GM19043 (cell line): Measurements from ENCODE around the gene DENND1A.
"Not testable (repeated sequence)": the region's sequence is repeated elsewhere in the genome, so short reads cannot be mapped to it uniquely, and the experiment has no call there.

Experiments
- ATAC-seq: cut with Tn5 transposase; IDR thresholded peaks from one replicate; pipeline ENCODE4 v1.9.1; 2021; ENCODE audit warnings: low read depth; ENCODE audit not compliant: unreplicated experiment

The DENND1A gene

GRCh38 chr9:123407217-123407851, 522.6 kb downstream of the DENND1A start:
- ATAC-seq: no peak

- no peak for ATAC-seq
These were observed 523.2 kb downstream of the DENND1A start for GRCh38 chr9:123406691-123407216.

- ATAC-seq: no peak
These were observed 523.9 kb downstream of the DENND1A start for GRCh38 chr9:123406016-123406415.

GRCh38 chr9:123402981-123403509, 526.9 kb downstream of the DENND1A start:
- ATAC-seq: no peak

- ATAC-seq: no peak
These were observed 527.9 kb downstream of the DENND1A start for GRCh38 chr9:123401879-123402513.

GRCh38 chr9:123400926-123401503, 528.9 kb downstream of the DENND1A start:
- no peak for ATAC-seq

- ATAC-seq: no peak
These were observed 530.0 kb downstream of the DENND1A start for GRCh38 chr9:123399803-123400378.

- not testable (repeated sequence) for ATAC-seq
These were observed 531.0 kb downstream of the DENND1A start for GRCh38 chr9:123398938-123399337.

- no peak for ATAC-seq
These were observed 532.0 kb downstream of the DENND1A start for GRCh38 chr9:123397975-123398374.

GRCh38 chr9:123395689-123396511, 534.0 kb downstream of the DENND1A start:
- ATAC-seq: no peak

GRCh38 chr9:123395276-123395688, 534.6 kb downstream of the DENND1A start:
- ATAC-seq: no peak

GRCh38 chr9:123394291-123395235, 535.4 kb downstream of the DENND1A start:
- no peak for ATAC-seq

GRCh38 chr9:123392802-123393201, 537.1 kb downstream of the DENND1A start:
- no peak for ATAC-seq

- no peak for ATAC-seq
These were observed 538.0 kb downstream of the DENND1A start for GRCh38 chr9:123391946-123392345.

- no peak for ATAC-seq
These were observed 538.7 kb downstream of the DENND1A start for GRCh38 chr9:123391233-123391632.

GRCh38 chr9:123390337-123391135, 539.4 kb downstream of the DENND1A start:
- ATAC-seq: no peak

- ATAC-seq: no peak
These were observed 540.2 kb downstream of the DENND1A start for GRCh38 chr9:123389698-123390097.

- no peak for ATAC-seq
These were observed 540.9 kb downstream of the DENND1A start for GRCh38 chr9:123389070-123389469.
